ENCODE results near the gene DENND5B. TPM values are rescaled to one million over a fixed set of nuclear protein-coding genes. Genes with fewer than 3 reads are reported as not detected.
A peak's percentile ranks its signal among the peaks of the same experiment; 100 is the strongest.

Gene DENND5B
- total RNA-seq, 1 experiment from 2014 or later, result 18.6 TPM

DNA sequence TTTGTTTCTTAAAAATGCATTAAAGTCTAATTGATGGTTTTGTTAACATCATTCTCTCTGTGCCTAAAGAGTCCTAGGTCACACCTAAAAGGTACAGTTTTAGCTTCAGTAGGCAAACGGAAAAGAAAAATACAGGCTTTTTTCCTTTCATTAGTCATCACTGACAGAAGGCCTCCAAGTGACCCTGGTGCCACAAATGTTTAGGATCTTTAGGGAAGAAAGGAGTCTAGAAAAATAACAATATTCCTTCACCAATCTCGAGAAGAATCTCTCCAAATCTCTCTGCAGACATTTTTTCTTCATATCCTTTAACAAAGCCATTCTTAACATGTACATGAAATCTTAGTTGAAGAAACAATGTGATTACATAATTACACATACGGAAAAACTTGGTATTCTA lies 2.0 kb downstream of the DENND5B start:
- Mint-ChIP-seq H3K27me3 (ENCODE audit: insufficient read depth, unreplicated experiment) (no peaks in the 10 kb centered on the region), H3K36me3 (ENCODE audit: insufficient read depth, unreplicated experiment) (peaks cover 6% of the 10 kb centered on the region), H3K4me3 (ENCODE audit: unreplicated experiment) (peak overlapping the region; percentile 96), H3K27ac (ENCODE audit: low read depth, unreplicated experiment) (peak overlapping the region; percentile 92), H3K4me1 (ENCODE audit: insufficient read depth, unreplicated experiment) (peaks cover 43% of the 10 kb centered on the region), H3K9me3 (ENCODE audit: unreplicated experiment) (no peaks in the 10 kb centered on the region)
- peak; percentile 24 for DNase-seq (ENCODE audit: unreplicated experiment)
- ChIA-PET CTCF (interaction anchor here (0.6 to 1.5 kb wide), 4 partner anchors 10 to 518 kb away, joined by 3 to 5 read pairs (median 4); no protein-coding TSS in a partner anchor), POLR2A (interaction anchor here (0.5 to 4.8 kb wide), 19 partner anchors 11 to 723 kb away, joined by 3 to 119 read pairs (median 6); no protein-coding TSS in a partner anchor)
- TF ChIP-seq CTCF (IDR thresholded peaks at IDR 0.05; ENCODE audit: unreplicated experiment), result no peak
- BruUV-seq (replicated peaks), result no TSS peak
- intact Hi-C loops (cut with micrococcal nuclease), result loop anchor here (1.0 to 2.0 kb wide), 2 partner anchors 70 to 186 kb away; no protein-coding TSS in a partner anchor

- intact Hi-C loops (cut with micrococcal nuclease), result no loop called here
- POLR2A ChIA-PET, result interaction anchor here (0.6 to 2.8 kb wide), 4 partner anchors 69 to 159 kb away, joined by 3 to 15 read pairs (median 6); no protein-coding TSS in a partner anchor
- H3K27ac Mint-ChIP-seq (ENCODE audit: low read depth, unreplicated experiment), result no peak overlapping the region
- no peak overlapping the region for H3K4me3 Mint-ChIP-seq (ENCODE audit: unreplicated experiment)
- DNase-seq (ENCODE audit: unreplicated experiment), result no peak
- H3K9me3 Mint-ChIP-seq (ENCODE audit: unreplicated experiment), result no peaks in the 10 kb centered on the region
- peaks cover 6% of the 10 kb centered on the region for H3K36me3 Mint-ChIP-seq (ENCODE audit: insufficient read depth, unreplicated experiment)
- TF ChIP-seq CTCF (IDR thresholded peaks at IDR 0.05; ENCODE audit: unreplicated experiment), result no peak
- no TSS peak for BruUV-seq (replicated peaks)
- no peaks in the 10 kb centered on the region for H3K27me3 Mint-ChIP-seq (ENCODE audit: insufficient read depth, unreplicated experiment)
- CTCF ChIA-PET, result interaction anchor here (1.3 to 1.4 kb wide), 2 partner anchors 9 to 71 kb away, joined by 3 to 4 read pairs; no protein-coding TSS in a partner anchor
- H3K4me1 Mint-ChIP-seq (ENCODE audit: insufficient read depth, unreplicated experiment), result peaks cover 56% of the 10 kb centered on the region
Measured at GRCh38 chr12:31586728-31587127, 4.2 kb downstream of the DENND5B start.

GRCh38 chr12:31585895-31586294 lies 5.0 kb downstream of the DENND5B start:
- CTCF ChIA-PET, result interaction anchor here (0.7 to 1.4 kb wide), 3 partner anchors 8 to 182 kb away, joined by 3 to 4 read pairs (median 3); no protein-coding TSS in a partner anchor
- Mint-ChIP-seq H3K27ac (ENCODE audit: low read depth, unreplicated experiment) (no peak overlapping the region), H3K27me3 (ENCODE audit: insufficient read depth, unreplicated experiment) (no peaks in the 10 kb centered on the region), H3K4me1 (ENCODE audit: insufficient read depth, unreplicated experiment) (peaks cover 59% of the 10 kb centered on the region), H3K36me3 (ENCODE audit: insufficient read depth, unreplicated experiment) (peaks cover 6% of the 10 kb centered on the region), H3K9me3 (ENCODE audit: unreplicated experiment) (no peaks in the 10 kb centered on the region), H3K4me3 (ENCODE audit: unreplicated experiment) (no peak overlapping the region)
- POLR2A ChIA-PET, result interaction anchor here (1.1 to 2.8 kb wide), 3 partner anchors 68 to 94 kb away, joined by 3 to 15 read pairs (median 10); no protein-coding TSS in a partner anchor
- no TSS peak for BruUV-seq (replicated peaks)
- no peak for TF ChIP-seq CTCF (IDR thresholded peaks at IDR 0.05; ENCODE audit: unreplicated experiment)
- DNase-seq (ENCODE audit: unreplicated experiment), result no peak
- intact Hi-C loops (cut with micrococcal nuclease), result no loop called here

- no peak for TF ChIP-seq CTCF (IDR thresholded peaks at IDR 0.05; ENCODE audit: unreplicated experiment)
- intact Hi-C loops (cut with micrococcal nuclease), result no loop called here
- Mint-ChIP-seq H3K9me3 (ENCODE audit: unreplicated experiment) (no peaks in the 10 kb centered on the region), H3K36me3 (ENCODE audit: insufficient read depth, unreplicated experiment) (peaks cover 6% of the 10 kb centered on the region), H3K27me3 (ENCODE audit: insufficient read depth, unreplicated experiment) (no peaks in the 10 kb centered on the region), H3K4me1 (ENCODE audit: insufficient read depth, unreplicated experiment) (peaks cover 59% of the 10 kb centered on the region), H3K27ac (ENCODE audit: low read depth, unreplicated experiment) (peak overlapping the region; percentile 69), H3K4me3 (ENCODE audit: unreplicated experiment) (no peak overlapping the region)
- ChIA-PET POLR2A (interaction anchor here (1.7 to 2.8 kb wide), 3 partner anchors 11 to 93 kb away, joined by 10 to 15 read pairs (median 10); no protein-coding TSS in a partner anchor), CTCF (interaction anchor here (0.6 to 1.0 kb wide), 7 partner anchors 11 to 212 kb away, joined by 3 to 4 read pairs (median 3); no protein-coding TSS in a partner anchor)
- no peak for DNase-seq (ENCODE audit: unreplicated experiment)
- BruUV-seq (replicated peaks), result no TSS peak
Measured at GRCh38 chr12:31585271-31585670, 5.7 kb downstream of the DENND5B start.
